GM18505 (cell line): ENCODE results near the gene DPPA5.
"Not testable (repeated sequence)": the region's sequence is repeated elsewhere in the genome, so short reads cannot be mapped to it uniquely, and the experiment has no call there.

Experiments
- ATAC-seq: cut with Tn5 transposase; IDR thresholded peaks from one replicate; pipeline ENCODE4 v1.9.1; 2021; ENCODE audit not compliant: unreplicated experiment
- POLR2A ChIP-seq: IDR thresholded peaks from 4 replicates; pipeline ENCODE4 v1.6.1; 2011; ENCODE audit warnings: borderline replicate concordance; ENCODE audit not compliant: insufficient read depth, insufficient read length; ENCODE audit errors: extremely low read depth

The DPPA5 gene, protein sequence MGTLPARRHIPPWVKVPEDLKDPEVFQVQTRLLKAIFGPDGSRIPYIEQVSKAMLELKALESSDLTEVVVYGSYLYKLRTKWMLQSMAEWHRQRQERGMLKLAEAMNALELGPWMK

DNA sequence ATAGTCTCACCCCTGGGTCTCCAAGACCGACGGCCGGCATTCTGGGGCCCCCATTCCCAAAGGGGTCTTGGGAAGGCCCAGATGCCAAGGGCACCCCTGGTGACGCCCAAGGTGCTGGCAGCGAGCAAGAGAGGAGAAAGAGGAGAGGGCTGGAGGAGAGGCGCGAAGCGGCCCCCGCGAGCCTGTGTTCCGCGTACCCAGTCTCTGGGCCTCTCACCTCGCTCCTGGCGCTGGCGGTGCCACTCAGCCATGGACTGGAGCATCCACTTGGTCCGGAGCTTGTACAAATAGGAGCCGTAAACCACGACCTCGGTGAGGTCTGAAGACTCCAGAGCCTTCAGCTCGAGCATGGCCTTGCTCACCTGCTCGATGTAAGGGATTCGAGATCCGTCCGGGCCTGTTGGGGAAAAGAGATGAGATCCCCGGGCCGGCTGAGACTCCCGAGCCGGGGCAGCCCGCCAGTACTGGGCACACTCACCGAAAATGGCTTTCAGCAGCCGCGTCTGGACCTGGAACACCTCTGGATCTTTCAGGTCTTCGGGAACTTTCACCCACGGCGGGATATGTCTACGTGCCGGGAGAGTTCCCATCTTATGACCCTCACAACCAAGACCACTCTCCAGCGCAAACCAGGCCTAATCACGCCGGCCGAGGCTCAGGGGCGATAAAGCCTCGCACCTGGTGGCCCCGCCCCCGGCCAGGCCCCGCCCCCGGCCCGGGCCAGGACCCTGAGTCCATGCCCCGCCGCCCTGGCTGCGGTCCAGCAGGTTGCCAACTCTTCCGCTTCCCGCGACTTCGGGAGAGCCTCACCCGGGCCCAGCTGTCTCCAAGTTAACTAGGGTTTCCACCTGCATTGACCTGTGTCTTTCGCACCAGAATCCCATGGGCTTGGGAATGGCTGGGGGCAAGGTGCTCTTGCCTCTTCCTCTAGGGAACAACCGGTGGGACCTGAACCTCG, at the start of gene DPPA5:
TSS of gene DPPA5 (minus strand) at position 641 of the 958 bp plus-strand sequence. CDS start at position 590, 51 bp downstream.
- no peak for TF ChIP-seq POLR2A
- no peak for ATAC-seq

DNA sequence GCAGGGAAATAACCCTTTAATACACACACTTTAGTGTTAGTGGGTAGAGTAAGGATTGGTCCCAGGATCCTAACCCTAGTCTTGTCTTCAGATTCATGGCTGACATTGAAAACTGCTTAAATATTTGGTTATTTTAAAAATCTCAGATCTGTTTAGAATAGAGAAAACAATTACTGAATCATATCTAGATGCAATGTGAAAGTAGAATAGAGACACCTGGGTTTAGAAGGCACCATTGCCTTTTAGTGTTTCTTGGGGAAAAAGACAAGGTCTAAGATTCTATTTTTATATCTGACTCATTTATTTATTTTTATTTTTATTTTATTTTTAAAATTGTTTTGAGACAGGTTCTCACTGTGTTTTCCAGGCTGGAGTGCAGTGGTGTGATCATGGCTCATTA, 46.6 kb upstream of the DPPA5 start:
- no peak for TF ChIP-seq POLR2A
- no peak for ATAC-seq

DNA sequence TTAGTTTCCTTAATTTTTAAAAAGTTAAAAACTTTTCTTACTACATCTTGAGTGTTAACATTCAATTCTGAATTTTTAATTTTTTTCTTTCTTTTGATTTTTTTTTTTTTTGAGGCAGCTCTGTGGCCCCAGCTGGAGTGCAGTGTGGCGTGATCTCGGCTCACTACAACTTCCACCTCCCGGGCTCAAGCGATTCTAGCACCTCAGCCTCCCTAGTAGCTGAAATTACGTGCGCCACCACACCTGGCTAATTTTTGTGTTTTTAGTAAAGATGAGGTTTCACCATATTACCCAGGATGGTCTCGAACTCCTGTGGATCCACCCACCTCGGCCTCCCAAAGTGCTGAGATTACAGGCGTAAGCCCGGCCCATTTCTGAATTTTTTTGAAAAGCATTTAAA, 41.8 kb upstream of the DPPA5 start:
- no peak for ATAC-seq
- no peak for TF ChIP-seq POLR2A

DNA sequence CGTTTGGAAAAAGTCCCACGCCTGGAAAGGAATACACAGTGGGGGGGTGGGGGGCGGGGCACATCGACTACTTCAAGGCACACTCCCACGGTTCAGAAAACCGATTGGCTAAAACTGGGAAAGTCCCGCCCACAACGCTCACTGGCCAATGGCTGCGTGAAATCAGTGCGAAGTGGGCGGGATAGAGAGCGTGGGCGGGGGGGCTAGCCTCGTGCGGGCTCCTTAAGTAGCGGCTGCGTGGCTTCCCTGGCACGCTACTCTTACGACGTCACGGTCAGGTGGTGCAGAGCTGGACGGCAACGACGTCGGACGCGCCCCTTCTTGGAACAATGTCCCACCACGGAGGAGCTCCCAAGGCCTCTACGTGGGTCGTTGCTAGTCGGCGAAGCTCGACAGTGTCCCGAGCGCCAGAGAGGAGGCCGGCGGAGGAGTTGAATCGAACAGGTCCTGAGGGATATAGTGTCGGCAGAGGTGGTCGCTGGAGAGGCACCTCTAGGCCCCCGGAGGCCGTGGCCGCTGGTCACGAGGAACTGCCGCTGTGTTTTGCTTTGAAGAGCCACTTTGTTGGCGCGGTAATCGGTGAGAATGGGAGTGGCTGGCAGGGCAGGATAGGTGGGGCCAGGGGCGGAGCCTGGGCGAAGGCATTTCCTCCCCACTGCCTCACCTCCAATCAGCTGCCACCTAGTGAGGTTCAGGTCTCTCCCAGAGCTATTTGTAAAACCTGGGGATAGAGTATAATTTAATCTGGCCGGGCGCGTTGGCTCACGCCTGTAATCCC, 40.7 kb upstream of the DPPA5 start, which contains the start of gene DDX43:
TSS of gene DDX43 (plus strand) at position 252 of the 778 bp plus-strand sequence. CDS start at position 330, 78 bp downstream.
- no peak for ATAC-seq

DNA sequence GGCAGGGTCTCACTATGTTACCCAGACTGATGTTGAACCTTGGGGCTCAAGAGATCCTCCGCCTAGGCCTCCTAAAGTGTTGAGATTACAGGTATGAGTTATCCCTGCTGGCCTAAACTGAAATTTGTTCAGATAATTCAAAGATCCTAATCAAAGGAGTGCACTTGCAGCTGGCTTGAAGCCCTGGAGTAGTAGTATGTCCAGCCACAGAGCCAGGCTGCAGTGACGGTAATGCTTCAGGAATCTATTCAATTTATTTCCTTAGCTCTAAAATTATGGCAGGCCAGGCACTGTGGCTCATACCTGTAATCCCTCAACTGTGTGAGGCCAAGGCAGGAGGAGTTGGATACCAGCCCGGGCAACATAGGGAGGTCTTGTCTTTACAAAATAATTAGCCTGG, 39.2 kb upstream of the DPPA5 start:
- no peak for TF ChIP-seq POLR2A

More for the DNA sequence above, 40.7 kb upstream of the DPPA5 start, which contains the start of gene DDX43:
- TF ChIP-seq POLR2A, result no peak

DNA sequence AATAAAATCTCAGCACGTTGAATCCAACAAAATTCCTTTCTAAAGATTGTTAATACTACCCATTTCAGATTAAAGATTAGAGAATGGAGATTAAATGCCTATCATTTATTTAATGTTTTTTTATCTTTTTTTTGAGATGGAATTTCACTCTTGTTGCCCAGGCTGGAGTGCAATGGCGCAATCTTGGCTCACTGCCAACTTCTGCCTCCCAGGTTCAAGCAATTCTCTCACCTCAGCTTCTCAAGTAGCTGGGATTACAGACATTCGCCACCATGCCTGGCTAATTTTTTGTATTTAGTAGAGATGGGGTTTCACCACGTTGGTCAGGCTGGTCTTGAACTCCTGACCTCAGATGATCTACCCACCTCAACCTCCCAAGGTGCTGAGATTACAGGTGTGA, 38.1 kb upstream of the DPPA5 start:
- ATAC-seq, result not testable (repeated sequence)

More for the DNA sequence above, 39.2 kb upstream of the DPPA5 start:
- no peak for ATAC-seq

DNA sequence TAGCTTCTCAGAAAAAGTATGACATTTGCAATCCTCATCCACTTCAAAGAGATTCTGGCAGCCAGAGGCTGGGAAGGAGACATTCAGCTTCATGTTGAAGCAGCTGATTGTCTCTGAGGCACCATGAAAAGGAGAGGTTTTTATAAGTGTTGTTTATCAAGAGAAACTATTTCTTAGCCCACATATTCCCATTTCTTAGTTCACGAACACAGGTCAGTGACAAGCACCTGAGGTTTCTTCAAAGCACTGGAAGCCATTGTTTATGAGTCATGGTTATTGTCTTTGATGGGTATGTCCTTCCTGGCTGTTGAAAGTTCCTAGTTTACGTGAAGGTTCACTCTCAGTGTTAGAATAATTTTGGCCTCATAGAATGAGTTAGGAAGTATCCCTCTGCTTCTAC, 37.6 kb upstream of the DPPA5 start:
- TF ChIP-seq POLR2A, result no peak
- ATAC-seq, result no peak

DNA sequence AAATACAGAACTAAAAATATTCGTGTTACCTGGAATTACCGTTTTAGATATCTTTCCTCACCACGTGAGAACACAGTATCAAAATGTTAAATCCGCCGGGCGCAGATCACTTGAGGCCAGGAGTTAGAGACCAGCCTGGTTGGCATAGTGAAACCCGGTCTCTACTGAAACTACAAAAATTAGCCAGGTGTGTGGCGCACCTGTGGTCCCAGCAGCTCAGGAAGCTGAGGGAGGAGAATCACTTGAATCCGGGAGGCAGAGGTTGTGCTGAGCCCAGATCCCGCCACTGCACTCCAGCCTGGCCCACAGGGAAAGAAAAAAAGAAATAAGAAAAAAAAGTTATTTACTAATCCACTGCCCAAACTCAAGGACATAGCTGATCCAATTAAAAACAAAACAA, 35.8 kb upstream of the DPPA5 start:
- no peak for TF ChIP-seq POLR2A
- no peak for ATAC-seq

DNA sequence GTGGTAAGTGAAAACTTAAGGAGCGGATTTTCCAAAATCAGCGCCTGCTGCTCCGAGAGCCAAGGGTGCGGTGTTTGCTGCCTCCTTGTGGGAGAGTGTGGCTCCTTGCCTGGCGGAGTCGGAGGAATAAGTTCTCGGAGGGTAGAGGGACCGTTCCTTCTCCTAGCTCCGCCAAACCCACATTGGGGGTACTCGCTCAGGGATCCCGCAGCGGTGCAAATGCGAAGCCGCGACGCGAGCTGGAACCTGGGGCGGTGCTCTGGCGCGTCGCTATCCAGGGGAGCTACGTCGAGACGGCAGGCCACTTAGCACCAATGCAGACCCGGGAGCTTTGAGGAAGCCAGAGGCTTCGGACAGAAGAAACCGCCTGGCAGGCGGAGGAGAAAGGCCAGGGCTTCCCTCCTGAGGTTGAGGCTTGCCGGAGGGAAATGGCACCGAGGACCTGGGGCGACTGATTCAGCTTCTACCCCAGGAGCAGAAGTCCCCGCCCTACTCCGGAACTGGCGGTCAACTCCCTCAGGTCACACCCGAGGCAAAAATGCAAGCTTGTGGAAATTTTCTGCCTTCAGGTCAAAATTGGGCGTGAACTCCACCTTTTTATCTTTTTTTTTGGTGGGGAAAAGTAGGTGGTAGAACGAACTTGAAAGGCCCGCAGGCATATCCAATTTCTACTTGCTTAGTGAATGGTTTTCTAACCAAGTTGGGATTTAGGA, 34.9 kb upstream of the DPPA5 start:
- TF ChIP-seq POLR2A, result no peak
- ATAC-seq, result peak; percentile 72

DNA sequence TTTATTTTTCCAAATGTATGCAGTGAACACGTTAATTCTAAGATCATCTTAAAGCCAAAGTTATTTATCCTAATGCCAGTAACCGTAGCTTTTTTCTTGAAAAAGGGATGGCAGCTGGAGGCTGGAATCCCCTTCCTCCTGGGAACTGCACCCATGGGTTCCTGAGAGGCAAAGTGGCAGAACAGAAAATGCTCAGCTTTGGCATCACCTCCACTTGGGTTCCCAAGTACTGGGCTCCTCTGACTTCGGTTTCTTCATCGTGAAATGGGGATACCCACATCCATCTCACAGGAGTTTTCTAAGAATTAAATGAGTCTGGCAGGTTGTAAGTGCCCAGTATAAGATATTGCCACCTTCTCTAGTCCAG, 34.3 kb upstream of the DPPA5 start:
- peak; percentile 21 for ATAC-seq
- TF ChIP-seq POLR2A, result no peak

DNA sequence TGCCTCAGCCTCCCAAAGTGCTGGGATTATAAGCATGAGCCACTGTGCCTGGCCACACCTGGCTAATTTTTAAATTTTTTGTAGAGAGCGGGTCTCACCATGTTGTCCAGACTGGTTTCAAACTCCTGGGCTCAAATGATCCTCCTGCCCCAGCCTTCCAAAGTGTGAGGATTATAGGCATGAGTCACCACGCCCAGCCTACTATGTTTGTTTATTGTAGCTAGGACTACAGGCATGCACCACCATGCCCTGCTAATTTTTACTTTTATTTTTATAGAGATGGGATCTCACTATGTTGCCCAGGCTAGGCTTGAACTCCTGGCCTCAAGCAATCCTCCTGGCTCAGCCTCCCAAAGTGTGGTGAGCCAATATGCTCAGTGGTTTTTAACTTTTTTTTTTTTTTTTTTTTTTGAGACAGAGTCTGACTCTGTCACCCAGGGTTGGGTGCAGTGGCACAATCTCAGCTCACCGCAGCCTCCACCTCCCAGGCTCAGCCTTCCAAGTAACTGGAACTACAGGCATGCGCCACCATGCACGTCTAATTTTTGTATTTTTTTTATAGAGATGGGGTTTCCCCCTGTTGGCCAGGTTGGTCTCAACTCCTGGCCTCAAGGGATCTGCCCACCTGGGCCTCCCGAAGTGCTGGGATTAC, 28.5 kb upstream of the DPPA5 start:
- no peak for TF ChIP-seq POLR2A
- ATAC-seq, result no peak

DNA sequence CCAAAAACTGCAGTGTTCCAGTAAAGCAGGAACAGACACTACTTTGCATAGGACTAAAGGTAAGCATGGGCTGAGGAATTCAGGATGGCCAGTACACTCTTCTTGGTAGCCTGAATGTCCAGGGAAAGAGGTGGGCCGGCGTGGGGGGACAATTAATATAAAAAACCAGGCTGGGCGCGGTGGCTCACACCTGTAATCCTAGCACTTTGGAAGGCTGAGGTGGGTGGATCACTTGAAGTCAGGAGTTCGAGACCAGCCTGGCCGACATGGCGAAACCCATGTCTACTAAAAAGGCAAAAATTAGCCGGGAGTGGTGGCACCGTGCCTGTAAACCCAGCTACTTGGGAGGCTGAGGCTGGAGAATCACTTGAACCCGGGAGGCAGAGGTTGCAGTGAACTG, 27.5 kb upstream of the DPPA5 start:
- ATAC-seq, result not testable (repeated sequence)

DNA sequence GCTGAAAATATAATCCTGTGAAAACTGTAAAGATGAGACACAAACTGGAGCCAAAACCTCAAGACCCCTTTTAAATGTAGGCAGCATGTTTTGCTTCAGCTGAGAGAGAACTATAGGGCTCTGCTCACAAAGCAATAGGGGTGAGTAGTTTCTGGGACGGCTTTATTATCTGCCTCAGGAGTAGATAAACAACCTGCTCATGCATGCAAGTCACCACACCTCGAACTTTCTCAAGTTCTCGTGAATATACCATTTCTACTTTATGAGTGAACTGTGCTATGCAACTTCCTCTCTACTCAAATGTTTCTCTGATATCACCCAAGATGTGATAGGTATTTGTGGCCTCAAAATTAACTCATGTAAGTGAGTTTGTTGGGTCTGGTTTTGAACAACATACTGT, 23.1 kb upstream of the DPPA5 start:
- peak; percentile 48 for ATAC-seq

More for the DNA sequence above, 23.1 kb upstream of the DPPA5 start:
- no peak for TF ChIP-seq POLR2A
